ENCODE data around the gene RNF31. TPM values are rescaled to one million over a fixed set of nuclear protein-coding genes. Genes with fewer than 3 reads are reported as not detected.

RNF31 gene
- total RNA-seq: 23.3 and 25.8 TPM in 2 replicates

GRCh38 chr14:24146978-24147760, at the start of gene RNF31:
RNF31 (plus strand) TSS chr14:24147498; CDS start chr14:24147699, 201 bp downstream.
- no peak for FAIRE-seq
- DNase-seq (ENCODE audit: low read depth): peak; percentile 95
- Histone ChIP-seq H3K27me3 (ENCODE audit: control insufficient read depth, insufficient read depth, low read length) (no peaks in the 10 kb centered on the region), H3K36me3 (ENCODE audit: control insufficient read depth, insufficient read depth, low read length) (peaks cover 25% of the 10 kb centered on the region), H3K4me3 (ENCODE audit: low read depth, low read length) (peak within 1 kb of the TSS; percentile 77)
- TF ChIP-seq CTCF (IDR thresholded peaks at IDR 0.05; ENCODE audit: insufficient read depth, low read length, severe bottlenecking): no peak

- DNase-seq (ENCODE audit: low read depth) (no peak), FAIRE-seq (no peak)
- no peak for TF ChIP-seq CTCF (IDR thresholded peaks at IDR 0.05; ENCODE audit: insufficient read depth, low read length, severe bottlenecking)
- Histone ChIP-seq H3K4me3 (ENCODE audit: low read depth, low read length) (no peak overlapping the region), H3K36me3 (ENCODE audit: control insufficient read depth, insufficient read depth, low read length) (peaks cover 57% of the 10 kb centered on the region), H3K27me3 (ENCODE audit: control insufficient read depth, insufficient read depth, low read length) (no peaks in the 10 kb centered on the region)
Measured at GRCh38 chr14:24098229-24098926, 48.9 kb upstream of the RNF31 start.

DNA sequence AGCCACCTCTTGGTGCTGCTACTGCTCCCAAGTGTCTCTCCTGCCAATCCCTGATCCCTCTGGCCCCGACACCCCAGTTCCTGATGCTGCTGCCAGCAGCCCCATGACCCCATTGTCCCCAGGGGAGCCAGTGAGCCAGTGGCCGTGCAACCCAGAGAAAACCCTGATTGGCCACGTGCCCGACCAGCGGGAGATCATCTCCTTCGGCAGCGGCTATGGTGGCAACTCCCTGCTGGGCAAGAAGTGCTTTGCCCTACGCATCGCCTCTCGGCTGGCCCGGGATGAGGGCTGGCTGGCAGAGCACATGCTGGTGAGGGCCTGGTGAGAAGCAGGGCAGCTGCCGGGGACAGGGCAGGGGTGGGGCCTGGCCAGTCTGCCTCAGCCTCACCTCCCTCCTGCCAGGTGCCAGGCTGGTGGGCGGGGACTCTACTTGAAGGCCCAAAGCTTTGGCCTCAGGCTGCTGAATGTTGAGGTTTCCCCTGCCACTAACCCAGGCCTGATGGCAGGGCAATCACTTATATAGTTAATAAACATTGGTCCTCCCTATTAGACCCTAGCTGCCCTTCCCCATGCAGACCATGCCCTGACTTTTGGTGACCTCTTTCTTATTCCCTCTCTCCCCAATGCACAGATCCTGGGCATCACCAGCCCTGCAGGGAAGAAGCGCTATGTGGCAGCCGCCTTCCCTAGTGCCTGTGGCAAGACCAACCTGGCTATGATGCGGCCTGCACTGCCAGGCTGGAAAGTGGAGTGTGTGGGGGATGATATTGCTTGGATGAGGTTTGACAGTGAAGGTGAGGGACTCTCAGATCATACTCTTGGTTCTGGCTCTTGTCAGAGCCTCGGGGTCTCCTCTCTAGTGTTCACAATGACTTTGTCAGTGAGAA, 48.1 kb upstream of the RNF31 start:
- TF ChIP-seq CTCF (IDR thresholded peaks at IDR 0.05; ENCODE audit: insufficient read depth, low read length, severe bottlenecking): no peak
- no peak for DNase-seq (ENCODE audit: low read depth)
- FAIRE-seq: no peak
- no peak overlapping the region for H3K4me3 ChIP-seq (ENCODE audit: low read depth, low read length)
- H3K27me3 ChIP-seq (ENCODE audit: control insufficient read depth, insufficient read depth, low read length): no peaks in the 10 kb centered on the region
- H3K36me3 ChIP-seq (ENCODE audit: control insufficient read depth, insufficient read depth, low read length): peaks cover 61% of the 10 kb centered on the region

GRCh38 chr14:24100197-24100981, 46.9 kb upstream of the RNF31 start:
- H3K27me3 ChIP-seq (ENCODE audit: control insufficient read depth, insufficient read depth, low read length): no peaks in the 10 kb centered on the region
- no peak for DNase-seq (ENCODE audit: low read depth)
- no peak for FAIRE-seq
- H3K36me3 ChIP-seq (ENCODE audit: control insufficient read depth, insufficient read depth, low read length): peaks cover 59% of the 10 kb centered on the region
- no peak overlapping the region for H3K4me3 ChIP-seq (ENCODE audit: low read depth, low read length)
- TF ChIP-seq CTCF (IDR thresholded peaks at IDR 0.05; ENCODE audit: insufficient read depth, low read length, severe bottlenecking): no peak

DNA sequence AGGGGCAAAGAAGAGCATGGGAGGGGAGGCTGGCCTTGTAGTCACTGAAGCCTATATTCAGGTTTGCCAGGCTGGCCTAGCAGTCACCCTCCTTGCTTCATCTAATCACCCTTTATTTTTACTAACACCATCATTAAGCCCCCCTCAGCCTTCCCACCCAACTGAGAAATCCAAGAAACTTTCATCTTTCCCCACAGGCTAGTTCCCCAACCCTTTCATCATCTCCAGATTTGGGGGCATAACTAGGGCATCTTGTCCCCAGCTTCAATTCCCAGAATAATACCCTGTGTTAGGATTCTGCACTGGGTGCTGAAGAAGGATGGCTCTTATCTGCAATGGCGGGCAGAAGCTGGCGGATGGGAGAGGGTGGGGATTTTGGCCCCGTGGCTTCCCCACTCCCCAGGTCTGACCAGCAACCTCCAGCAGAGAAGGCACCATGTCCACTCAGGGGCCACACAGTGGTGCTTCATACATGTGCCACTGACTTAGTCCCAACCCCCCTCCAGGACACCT, 46.3 kb upstream of the RNF31 start:
- Histone ChIP-seq H3K4me3 (ENCODE audit: low read depth, low read length) (no peak overlapping the region), H3K27me3 (ENCODE audit: control insufficient read depth, insufficient read depth, low read length) (no peaks in the 10 kb centered on the region), H3K36me3 (ENCODE audit: control insufficient read depth, insufficient read depth, low read length) (peaks cover 54% of the 10 kb centered on the region)
- TF ChIP-seq CTCF (IDR thresholded peaks at IDR 0.05; ENCODE audit: insufficient read depth, low read length, severe bottlenecking): no peak
- no peak for FAIRE-seq
- DNase-seq (ENCODE audit: low read depth): no peak

Data from bronchial epithelial cell (primary cell).